WTC11 (cell line): ENCODE data around the gene POU5F1. TPM values are rescaled to one million over a fixed set of nuclear protein-coding genes. Genes with fewer than 3 reads are reported as not detected.
"Not testable (repeated sequence)": the region's sequence is repeated elsewhere in the genome, so short reads cannot be mapped to it uniquely, and the experiment has no call there.

ENCODE experiments used
- ATAC-seq: fragments of 200-7000 bp; cut with Tn5 transposase; 2 replicates; pipeline ENCODE4 v1.10.0; 2021; ENCODE audit warnings: mild to moderate bottlenecking, moderate library complexity
- CTCF ChIA-PET: fragments of 300-600 bp; sonication (Branson Sonifier 250); formaldehyde crosslinking; loops from one replicate; lab custom pipeline; 2021; ENCODE audit warnings: antibody characterized with exemption; lab: Charles Lee
- POLR2A ChIA-PET: fragments of 350-600 bp; sonication (Branson Sonifier 250); formaldehyde crosslinking; loops from one replicate; lab custom pipeline; 2021; ENCODE audit warnings: antibody characterized with exemption; lab: Charles Lee
- DNase-seq: peaks from one replicate; pipeline ENCODE4 v3.0.0; 2021; ENCODE audit warnings: low spot score
- H3K27ac Mint-ChIP-seq: 2 replicates; pipeline ENCODE4 v1.8.0; 2021; ENCODE audit warnings: mixed read lengths
- H3K27me3 Mint-ChIP-seq: 2 replicates; pipeline ENCODE4 v1.8.0; 2021; ENCODE audit warnings: low read depth, mild to moderate bottlenecking, moderate library complexity, mixed read lengths
- H3K36me3 Mint-ChIP-seq: 2 replicates; pipeline ENCODE4 v1.8.0; 2021; ENCODE audit warnings: mixed read lengths
- H3K4me1 Mint-ChIP-seq: 2 replicates; pipeline ENCODE4 v1.8.0; 2022; ENCODE audit warnings: mixed read lengths
- H3K4me3 Mint-ChIP-seq: 2 replicates; pipeline ENCODE4 v1.8.0; 2021; ENCODE audit warnings: mild to moderate bottlenecking, moderate library complexity, mixed read lengths
- H3K9me3 Mint-ChIP-seq: 2 replicates; pipeline ENCODE4 v1.8.0; 2021; ENCODE audit warnings: mixed read lengths
- CREM ChIP-seq: sonication (generic); formaldehyde crosslinking; IDR thresholded peaks from 2 replicates; pipeline ENCODE4 v1.8.1; 2022; ENCODE audit warnings: mild to moderate bottlenecking, missing genetic modification reagents, moderate library complexity
- ELF4 ChIP-seq: sonication (generic); formaldehyde crosslinking; IDR thresholded peaks from 2 replicates; pipeline ENCODE4 v1.8.1; 2022; ENCODE audit warnings: low read depth, mild to moderate bottlenecking, moderate library complexity, missing genetic modification reagents
- ETV6 ChIP-seq: sonication (generic); formaldehyde crosslinking; IDR thresholded peaks from 2 replicates; pipeline ENCODE4 v1.8.1; 2022; ENCODE audit warnings: mild to moderate bottlenecking, missing genetic modification reagents
- GTF2I ChIP-seq: fragments of 250-450 bp; sonication (Bioruptor Pico); conservative IDR thresholded peaks from 2 replicates; pipeline ENCODE4 v1.4.0; 2021; ENCODE audit warnings: mild to moderate bottlenecking
- JUN ChIP-seq: sonication (generic); formaldehyde crosslinking; IDR thresholded peaks from 2 replicates; pipeline ENCODE4 v1.8.0; 2023; ENCODE audit warnings: mild to moderate bottlenecking, missing genetic modification reagents
- TEAD1 ChIP-seq: sonication (generic); formaldehyde crosslinking; IDR thresholded peaks from 2 replicates; pipeline ENCODE4 v1.8.0; 2022; ENCODE audit warnings: mild to moderate bottlenecking, missing genetic modification reagents
- TEAD4 ChIP-seq: sonication (generic); formaldehyde crosslinking; IDR thresholded peaks from 2 replicates; pipeline ENCODE4 v1.8.0; 2022; ENCODE audit warnings: mild to moderate bottlenecking, missing genetic modification reagents
- ZNF121 ChIP-seq: sonication (generic); formaldehyde crosslinking; IDR thresholded peaks from 2 replicates; pipeline ENCODE4 v1.8.0; 2023; ENCODE audit warnings: missing genetic modification reagents
- ZNF232 ChIP-seq: sonication (generic); formaldehyde crosslinking; IDR thresholded peaks from 2 replicates; pipeline ENCODE4 v1.8.0; 2022; ENCODE audit warnings: mild to moderate bottlenecking, missing genetic modification reagents
- ZNF423 ChIP-seq: fragments of 250-450 bp; sonication (Bioruptor Pico); IDR thresholded peaks from 2 replicates; pipeline ENCODE4 v2.1.2; 2022; ENCODE audit warnings: mild to moderate bottlenecking, moderate library complexity
- ZNF671 ChIP-seq: fragments of 250-450 bp; sonication (Bioruptor Pico); IDR thresholded peaks from 2 replicates; pipeline ENCODE4 v1.8.0; 2021; ENCODE audit warnings: mild to moderate bottlenecking
- total RNA-seq: library from RNA; stranded (reverse); gene quantifications from 3 replicates; pipeline ENCODE4 v1.2.3, GENCODE V29; 2021
- TF ChIP-seq, protein P1 (sequence below): sonication (generic); formaldehyde crosslinking; IDR thresholded peaks from 2 replicates; pipeline ENCODE4 v1.8.0; 2022; ENCODE audit warnings: mild to moderate bottlenecking, missing genetic modification reagents
- TF ChIP-seq, protein P2 (sequence below): fragments of 250-450 bp; sonication (Bioruptor Pico); IDR thresholded peaks from 2 replicates; pipeline ENCODE4 v2.1.2; 2022; ENCODE audit warnings: mild to moderate bottlenecking, moderate library complexity
- TF ChIP-seq, protein P3 (sequence below): fragments of 200-600 bp; IDR thresholded peaks from 2 replicates; pipeline ENCODE4 v1.8.0; 2022; ENCODE audit warnings: antibody characterized with exemption
- TF ChIP-seq, protein P4 (sequence below): fragments of 250-450 bp; sonication (Bioruptor Pico); IDR thresholded peaks from 2 replicates; pipeline ENCODE4 v1.9.0; 2021; ENCODE audit warnings: mild to moderate bottlenecking
- TF ChIP-seq, protein P5 (sequence below): sonication (generic); formaldehyde crosslinking; IDR thresholded peaks from 2 replicates; pipeline ENCODE4 v1.8.0; 2022; ENCODE audit warnings: missing genetic modification reagents

POU5F1 gene
- total RNA-seq, 1 experiment from 2014 or later, result 2,735 TPM

GRCh38 chr6:31192431-31193105 lies 22.1 kb upstream of the POU5F1 start:
- Mint-ChIP-seq H3K9me3 (peaks cover 14% of the 10 kb centered on the region), H3K36me3 (peaks cover 14% of the 10 kb centered on the region), H3K4me1 (peaks cover 18% of the 10 kb centered on the region)
- POLR2A ChIA-PET, result interaction anchor here (0.7 to 0.8 kb wide), 3 partner anchors 13 to 368 kb away, joined by 4 to 7 read pairs (median 4); no protein-coding TSS in a partner anchor
- not testable (repeated sequence) for H3K27ac Mint-ChIP-seq, H3K4me3 Mint-ChIP-seq, H3K27me3 Mint-ChIP-seq
- CTCF ChIA-PET, result interaction anchor here (0.6 to 6.5 kb wide), 34 partner anchors 11 to 1747 kb away, joined by 3 to 60 read pairs (median 4); partner anchors contain the start of genes POU5F1, PSORS1C2 and TCF19
- TF ChIP-seq, protein P1, sequence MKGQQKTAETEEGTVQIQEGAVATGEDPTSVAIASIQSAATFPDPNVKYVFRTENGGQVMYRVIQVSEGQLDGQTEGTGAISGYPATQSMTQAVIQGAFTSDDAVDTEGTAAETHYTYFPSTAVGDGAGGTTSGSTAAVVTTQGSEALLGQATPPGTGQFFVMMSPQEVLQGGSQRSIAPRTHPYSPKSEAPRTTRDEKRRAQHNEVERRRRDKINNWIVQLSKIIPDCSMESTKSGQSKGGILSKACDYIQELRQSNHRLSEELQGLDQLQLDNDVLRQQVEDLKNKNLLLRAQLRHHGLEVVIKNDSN (CRISPR knock-in tag), result 0 out of 2 replicates have a peak, but pooled peaks have one; percentile 34
- peak; percentile 90; the same call in 1 of the 2 replicates for TF ChIP-seq ZNF121 (CRISPR knock-in tag)
- TF ChIP-seq, protein P2, sequence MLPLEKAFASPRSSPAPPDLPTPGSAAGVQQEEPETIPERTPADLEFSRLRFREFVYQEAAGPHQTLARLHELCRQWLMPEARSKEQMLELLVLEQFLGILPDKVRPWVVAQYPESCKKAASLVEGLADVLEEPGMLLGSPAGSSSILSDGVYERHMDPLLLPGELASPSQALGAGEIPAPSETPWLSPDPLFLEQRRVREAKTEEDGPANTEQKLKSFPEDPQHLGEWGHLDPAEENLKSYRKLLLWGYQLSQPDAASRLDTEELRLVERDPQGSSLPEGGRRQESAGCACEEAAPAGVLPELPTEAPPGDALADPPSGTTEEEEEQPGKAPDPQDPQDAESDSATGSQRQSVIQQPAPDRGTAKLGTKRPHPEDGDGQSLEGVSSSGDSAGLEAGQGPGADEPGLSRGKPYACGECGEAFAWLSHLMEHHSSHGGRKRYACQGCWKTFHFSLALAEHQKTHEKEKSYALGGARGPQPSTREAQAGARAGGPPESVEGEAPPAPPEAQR (CRISPR knock-in tag), result peak; percentile 84; the same call in 1 of the 2 replicates
- TF ChIP-seq, protein P3, sequence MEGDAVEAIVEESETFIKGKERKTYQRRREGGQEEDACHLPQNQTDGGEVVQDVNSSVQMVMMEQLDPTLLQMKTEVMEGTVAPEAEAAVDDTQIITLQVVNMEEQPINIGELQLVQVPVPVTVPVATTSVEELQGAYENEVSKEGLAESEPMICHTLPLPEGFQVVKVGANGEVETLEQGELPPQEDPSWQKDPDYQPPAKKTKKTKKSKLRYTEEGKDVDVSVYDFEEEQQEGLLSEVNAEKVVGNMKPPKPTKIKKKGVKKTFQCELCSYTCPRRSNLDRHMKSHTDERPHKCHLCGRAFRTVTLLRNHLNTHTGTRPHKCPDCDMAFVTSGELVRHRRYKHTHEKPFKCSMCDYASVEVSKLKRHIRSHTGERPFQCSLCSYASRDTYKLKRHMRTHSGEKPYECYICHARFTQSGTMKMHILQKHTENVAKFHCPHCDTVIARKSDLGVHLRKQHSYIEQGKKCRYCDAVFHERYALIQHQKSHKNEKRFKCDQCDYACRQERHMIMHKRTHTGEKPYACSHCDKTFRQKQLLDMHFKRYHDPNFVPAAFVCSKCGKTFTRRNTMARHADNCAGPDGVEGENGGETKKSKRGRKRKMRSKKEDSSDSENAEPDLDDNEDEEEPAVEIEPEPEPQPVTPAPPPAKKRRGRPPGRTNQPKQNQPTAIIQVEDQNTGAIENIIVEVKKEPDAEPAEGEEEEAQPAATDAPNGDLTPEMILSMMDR, result peak; percentile 22; the same call in 1 of the 2 replicates
- peak; percentile 64; the same call in 1 of the 2 replicates for TF ChIP-seq TEAD1 (CRISPR knock-in tag)
- TF ChIP-seq ZNF232 (CRISPR knock-in tag), result 0 out of 2 replicates have a peak, but pooled peaks have one; percentile 55
- peak; percentile 79 for TF ChIP-seq GTF2I (CRISPR knock-in tag)
- TF ChIP-seq ZNF423 (CRISPR knock-in tag), result peak; percentile 21; the same call in 1 of the 2 replicates
- peak; percentile 42; the same call in 1 of the 2 replicates for TF ChIP-seq ZNF671
- DNase-seq (peak; percentile 81), ATAC-seq (peak; percentile 64)

DNA sequence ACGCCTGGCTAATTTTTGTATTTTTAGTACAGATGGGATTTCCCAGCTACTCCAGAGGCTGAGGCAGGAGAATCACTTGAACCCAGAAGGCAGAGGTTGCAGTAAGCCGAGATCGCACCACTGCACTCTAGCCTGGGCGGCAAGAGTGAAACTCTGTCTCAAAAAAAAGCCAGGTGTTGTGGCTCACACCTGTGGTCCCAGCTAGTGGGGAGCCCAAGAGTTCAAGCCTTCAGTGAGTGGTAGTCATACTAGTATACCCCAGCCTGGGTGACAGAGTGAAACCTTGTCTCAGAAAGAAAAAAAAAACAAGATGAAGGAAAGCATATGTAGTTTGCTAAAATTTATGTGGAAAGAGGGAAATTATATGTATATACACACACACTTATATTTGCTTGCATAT lies 20.0 kb upstream of the POU5F1 start:
- Mint-ChIP-seq H3K27me3 (no peaks in the 10 kb centered on the region), H3K4me1 (peaks cover 26% of the 10 kb centered on the region), H3K36me3 (peaks cover 6% of the 10 kb centered on the region), H3K4me3 (no peak overlapping the region), H3K27ac (peak overlapping the region; percentile 41; the same call in 1 of the 2 replicates), H3K9me3 (peaks cover 4% of the 10 kb centered on the region)
- DNase-seq (no peak), ATAC-seq (no peak)
- POLR2A ChIA-PET, result interaction anchor here (1.3 kb wide), 1 partner anchor 18 kb away, joined by 6 read pairs; no protein-coding TSS in a partner anchor
- TF ChIP-seq, protein P4, sequence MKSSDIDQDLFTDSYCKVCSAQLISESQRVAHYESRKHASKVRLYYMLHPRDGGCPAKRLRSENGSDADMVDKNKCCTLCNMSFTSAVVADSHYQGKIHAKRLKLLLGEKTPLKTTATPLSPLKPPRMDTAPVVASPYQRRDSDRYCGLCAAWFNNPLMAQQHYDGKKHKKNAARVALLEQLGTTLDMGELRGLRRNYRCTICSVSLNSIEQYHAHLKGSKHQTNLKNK (CRISPR knock-in tag), result no peak
- TF ChIP-seq ELF4 (CRISPR knock-in tag), result no peak
- TF ChIP-seq TEAD4 (CRISPR knock-in tag), result no peak
- CTCF ChIA-PET, result interaction anchor here (0.9 to 6.5 kb wide), 5 partner anchors 14 to 176 kb away, joined by 3 to 60 read pairs (median 3); partner anchors contain the start of genes POU5F1 and TCF19

DNA sequence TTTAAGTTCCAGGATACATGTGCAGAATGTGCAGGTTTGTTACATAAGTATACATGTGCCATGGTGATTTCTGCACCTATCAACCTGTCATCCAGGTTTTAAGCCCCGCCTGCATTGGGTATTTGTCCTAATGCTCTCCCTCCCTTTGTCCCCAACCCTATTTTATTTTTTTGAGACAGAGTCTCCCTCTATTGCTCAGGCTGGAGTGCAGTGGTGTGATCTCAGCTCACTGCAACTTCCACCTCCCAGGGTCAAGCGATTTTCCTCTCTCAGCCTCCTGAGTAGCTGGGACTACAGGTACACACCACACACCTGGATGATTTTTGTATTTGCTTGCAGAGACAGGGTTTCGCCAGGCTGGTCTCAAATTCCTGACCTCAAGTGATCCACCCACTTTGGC lies 18.7 kb upstream of the POU5F1 start:
- H3K36me3 Mint-ChIP-seq, result not testable (repeated sequence)
- peak overlapping the region; percentile 83 for H3K27ac Mint-ChIP-seq

GRCh38 chr6:31187780-31188194 lies 17.3 kb upstream of the POU5F1 start:
- ATAC-seq (no peak), DNase-seq (no peak)
- Mint-ChIP-seq H3K27me3 (no peaks in the 10 kb centered on the region), H3K27ac (no peak overlapping the region), H3K9me3 (no peaks in the 10 kb centered on the region), H3K36me3 (peaks cover 3% of the 10 kb centered on the region), H3K4me3 (no peak overlapping the region), H3K4me1 (peaks cover 47% of the 10 kb centered on the region)
- TF ChIP-seq CREM (CRISPR knock-in tag) (no peak), ETV6 (CRISPR knock-in tag) (no peak), JUN (CRISPR knock-in tag) (no peak)
- TF ChIP-seq, protein P5, sequence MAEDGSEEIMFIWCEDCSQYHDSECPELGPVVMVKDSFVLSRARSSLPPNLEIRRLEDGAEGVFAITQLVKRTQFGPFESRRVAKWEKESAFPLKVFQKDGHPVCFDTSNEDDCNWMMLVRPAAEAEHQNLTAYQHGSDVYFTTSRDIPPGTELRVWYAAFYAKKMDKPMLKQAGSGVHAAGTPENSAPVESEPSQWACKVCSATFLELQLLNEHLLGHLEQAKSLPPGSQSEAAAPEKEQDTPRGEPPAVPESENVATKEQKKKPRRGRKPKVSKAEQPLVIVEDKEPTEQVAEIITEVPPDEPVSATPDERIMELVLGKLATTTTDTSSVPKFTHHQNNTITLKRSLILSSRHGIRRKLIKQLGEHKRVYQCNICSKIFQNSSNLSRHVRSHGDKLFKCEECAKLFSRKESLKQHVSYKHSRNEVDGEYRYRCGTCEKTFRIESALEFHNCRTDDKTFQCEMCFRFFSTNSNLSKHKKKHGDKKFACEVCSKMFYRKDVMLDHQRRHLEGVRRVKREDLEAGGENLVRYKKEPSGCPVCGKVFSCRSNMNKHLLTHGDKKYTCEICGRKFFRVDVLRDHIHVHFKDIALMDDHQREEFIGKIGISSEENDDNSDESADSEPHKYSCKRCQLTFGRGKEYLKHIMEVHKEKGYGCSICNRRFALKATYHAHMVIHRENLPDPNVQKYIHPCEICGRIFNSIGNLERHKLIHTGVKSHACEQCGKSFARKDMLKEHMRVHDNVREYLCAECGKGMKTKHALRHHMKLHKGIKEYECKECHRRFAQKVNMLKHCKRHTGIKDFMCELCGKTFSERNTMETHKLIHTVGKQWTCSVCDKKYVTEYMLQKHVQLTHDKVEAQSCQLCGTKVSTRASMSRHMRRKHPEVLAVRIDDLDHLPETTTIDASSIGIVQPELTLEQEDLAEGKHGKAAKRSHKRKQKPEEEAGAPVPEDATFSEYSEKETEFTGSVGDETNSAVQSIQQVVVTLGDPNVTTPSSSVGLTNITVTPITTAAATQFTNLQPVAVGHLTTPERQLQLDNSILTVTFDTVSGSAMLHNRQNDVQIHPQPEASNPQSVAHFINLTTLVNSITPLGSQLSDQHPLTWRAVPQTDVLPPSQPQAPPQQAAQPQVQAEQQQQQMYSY, result no peak
- TF ChIP-seq, protein P1 (CRISPR knock-in tag), result no peak
- ChIA-PET CTCF (interaction anchor here (6.5 kb wide), 1 partner anchor 17 kb away, joined by 60 read pairs; the partner anchor contains the start of gene POU5F1), POLR2A (no interaction called here)

More for the DNA sequence above, 18.7 kb upstream of the POU5F1 start:
- peaks cover 33% of the 10 kb centered on the region for H3K4me1 Mint-ChIP-seq
- peak; percentile 38 for ATAC-seq
- H3K9me3 Mint-ChIP-seq, DNase-seq, H3K27me3 Mint-ChIP-seq, H3K4me3 Mint-ChIP-seq: not testable (repeated sequence)
- CTCF ChIA-PET, result interaction anchor here (0.9 to 6.5 kb wide), 4 partner anchors 8 to 52 kb away, joined by 3 to 60 read pairs (median 6); partner anchors contain the start of genes POU5F1 and TCF19
- POLR2A ChIA-PET, result interaction anchor here (1.2 kb wide), 2 partner anchors 14 to 31 kb away, joined by 3 to 4 read pairs; partner anchors contain the start of gene TCF19
